IPS-15b (cell line): ENCODE data around the gene ALDH1A1.

Source experiments
- H3K27me3 ChIP-seq: one replicate; pipeline ENCODE4 v1.6.1; 2013; ENCODE audit warnings: low read length; ENCODE audit not compliant: control insufficient read depth, insufficient read depth
- H3K36me3 ChIP-seq: one replicate; pipeline ENCODE4 v1.6.1; 2013; ENCODE audit warnings: low read length; ENCODE audit not compliant: control insufficient read depth, insufficient read depth
- H3K4me1 ChIP-seq: one replicate; pipeline ENCODE4 v1.6.1; 2013; ENCODE audit warnings: mild to moderate bottlenecking, low read length; ENCODE audit not compliant: control insufficient read depth, insufficient read depth
- H3K4me3 ChIP-seq: one replicate; pipeline ENCODE4 v1.5.1; 2013; ENCODE audit warnings: low read depth, low read length
- H3K9ac ChIP-seq: one replicate; pipeline ENCODE4 v1.6.1; 2013; ENCODE audit warnings: low read depth, mild to moderate bottlenecking, low read length
- H3K9me3 ChIP-seq: one replicate; pipeline ENCODE4 v1.6.1; 2013; ENCODE audit warnings: mild to moderate bottlenecking, low read length; ENCODE audit not compliant: control insufficient read depth, insufficient read depth

The ALDH1A1 gene

DNA sequence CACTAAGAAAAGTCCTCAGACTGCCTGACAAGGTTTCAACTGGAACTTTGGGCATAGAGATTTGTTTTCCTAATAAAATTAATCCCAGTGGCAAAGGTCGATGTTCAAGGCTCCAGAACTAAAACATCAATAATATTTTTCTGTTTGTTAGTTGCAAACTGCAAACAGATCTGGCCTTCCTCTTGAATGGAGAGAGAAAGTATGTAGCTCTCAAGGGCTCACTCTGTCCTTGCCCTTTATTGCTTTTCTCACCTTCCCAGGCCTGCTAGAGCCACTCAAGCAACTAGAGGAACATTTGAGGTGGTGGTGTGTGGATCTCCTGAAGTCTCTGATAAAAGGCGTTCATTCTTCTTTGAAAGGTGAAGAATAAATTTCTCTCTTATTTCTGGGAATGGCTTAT lies 16.6 kb downstream of the ALDH1A1 start:
- Histone ChIP-seq H3K36me3 (no peaks in the 10 kb centered on the region), H3K27me3 (no peaks in the 10 kb centered on the region), H3K4me3 (no peak overlapping the region), H3K4me1 (no peaks in the 10 kb centered on the region), H3K9ac (no peak overlapping the region), H3K9me3 (no peaks in the 10 kb centered on the region)

GRCh38 chr9:72935595-72935994 lies 17.3 kb downstream of the ALDH1A1 start:
- Histone ChIP-seq H3K36me3 (no peaks in the 10 kb centered on the region), H3K4me1 (no peaks in the 10 kb centered on the region), H3K27me3 (no peaks in the 10 kb centered on the region), H3K4me3 (no peak overlapping the region), H3K9me3 (no peaks in the 10 kb centered on the region), H3K9ac (no peak overlapping the region)

- no peaks in the 10 kb centered on the region for H3K9me3 ChIP-seq
- H3K27me3 ChIP-seq: no peaks in the 10 kb centered on the region
- no peak overlapping the region for H3K9ac ChIP-seq
- no peak overlapping the region for H3K4me3 ChIP-seq
- no peaks in the 10 kb centered on the region for H3K4me1 ChIP-seq
- H3K36me3 ChIP-seq: no peaks in the 10 kb centered on the region
Measured at GRCh38 chr9:72933730-72934665, 18.9 kb downstream of the ALDH1A1 start.

- Histone ChIP-seq H3K4me3 (no peak overlapping the region), H3K9me3 (no peaks in the 10 kb centered on the region), H3K36me3 (no peaks in the 10 kb centered on the region), H3K27me3 (no peaks in the 10 kb centered on the region), H3K4me1 (no peaks in the 10 kb centered on the region), H3K9ac (no peak overlapping the region)
Measured at GRCh38 chr9:72932619-72933018, 20.2 kb downstream of the ALDH1A1 start.

GRCh38 chr9:72931897-72932296 lies 21.0 kb downstream of the ALDH1A1 start:
- no peaks in the 10 kb centered on the region for H3K27me3 ChIP-seq
- no peaks in the 10 kb centered on the region for H3K9me3 ChIP-seq
- no peaks in the 10 kb centered on the region for H3K4me1 ChIP-seq
- H3K36me3 ChIP-seq: no peaks in the 10 kb centered on the region
- H3K4me3 ChIP-seq: no peak overlapping the region
- no peak overlapping the region for H3K9ac ChIP-seq

- Histone ChIP-seq H3K9ac (no peak overlapping the region), H3K27me3 (no peaks in the 10 kb centered on the region), H3K36me3 (no peaks in the 10 kb centered on the region), H3K9me3 (no peaks in the 10 kb centered on the region), H3K4me3 (no peak overlapping the region), H3K4me1 (no peaks in the 10 kb centered on the region)
Measured at GRCh38 chr9:72931437-72931836, 21.4 kb downstream of the ALDH1A1 start.

DNA sequence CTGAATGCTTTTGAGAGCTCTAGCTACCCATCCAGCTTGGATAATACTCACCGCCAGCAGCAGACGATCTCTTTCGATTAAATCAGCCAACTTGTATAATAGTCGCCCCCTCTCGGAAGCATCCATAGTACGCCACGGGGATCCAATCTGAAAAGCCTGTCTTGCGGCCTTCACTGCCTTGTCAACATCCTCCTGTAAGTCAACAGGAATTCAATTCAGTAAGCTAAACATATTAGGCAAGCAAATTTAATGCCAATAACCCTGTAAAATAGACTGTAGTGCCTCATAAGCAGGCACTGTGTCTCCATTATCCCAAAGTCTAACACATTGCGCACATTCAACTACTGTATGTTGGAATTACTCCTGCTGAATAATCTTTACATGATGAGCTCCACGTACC lies 22.0 kb downstream of the ALDH1A1 start:
- Histone ChIP-seq H3K4me3 (no peak overlapping the region), H3K4me1 (no peaks in the 10 kb centered on the region), H3K36me3 (no peaks in the 10 kb centered on the region), H3K9me3 (no peaks in the 10 kb centered on the region), H3K9ac (no peak overlapping the region), H3K27me3 (no peaks in the 10 kb centered on the region)

DNA sequence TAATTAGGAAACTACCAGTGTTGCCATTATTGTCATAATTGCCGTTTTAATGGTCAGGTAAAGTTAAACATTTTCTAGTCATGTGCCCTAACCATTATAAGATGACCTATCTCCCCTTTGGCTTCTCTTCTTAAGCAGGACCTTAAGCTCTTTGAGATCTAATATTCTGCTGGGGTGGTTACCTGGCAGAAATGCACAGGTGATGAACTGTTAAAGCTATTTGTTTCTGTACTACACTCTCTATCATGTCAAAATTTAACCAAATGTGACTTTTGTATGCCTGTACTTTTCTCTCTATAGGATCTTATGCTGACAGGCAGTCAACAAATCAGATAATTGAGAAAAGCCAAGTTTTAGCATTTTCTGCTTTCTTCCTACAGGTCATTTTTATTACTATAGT lies 23.3 kb downstream of the ALDH1A1 start:
- no peak overlapping the region for H3K9ac ChIP-seq
- no peaks in the 10 kb centered on the region for H3K4me1 ChIP-seq
- H3K9me3 ChIP-seq: no peaks in the 10 kb centered on the region
- H3K36me3 ChIP-seq: no peaks in the 10 kb centered on the region
- no peak overlapping the region for H3K4me3 ChIP-seq
- H3K27me3 ChIP-seq: no peaks in the 10 kb centered on the region

DNA sequence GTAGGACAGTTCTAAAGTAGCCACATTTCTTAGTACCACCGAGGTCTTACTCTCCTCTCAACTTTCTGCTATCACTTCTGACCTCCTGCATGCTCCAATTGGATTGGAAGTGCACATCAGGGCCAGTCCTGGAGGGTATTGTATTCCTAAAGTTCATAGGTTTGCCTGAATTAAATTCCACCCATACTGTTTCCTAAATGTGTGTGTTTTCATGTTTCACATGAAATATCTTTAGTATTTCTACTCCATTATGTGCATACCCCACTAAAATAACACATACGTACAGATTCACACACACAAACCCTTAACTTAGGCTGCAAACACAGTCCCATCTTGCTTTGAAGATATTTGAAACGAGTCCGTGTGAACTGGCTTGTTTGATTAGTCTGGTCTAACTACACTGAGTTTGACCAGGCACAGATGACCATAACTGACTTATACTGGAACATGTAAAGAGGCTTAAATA lies 24.8 kb downstream of the ALDH1A1 start:
- H3K4me3 ChIP-seq: no peak overlapping the region
- H3K27me3 ChIP-seq: no peaks in the 10 kb centered on the region
- H3K9ac ChIP-seq: no peak overlapping the region
- no peaks in the 10 kb centered on the region for H3K36me3 ChIP-seq
- no peaks in the 10 kb centered on the region for H3K9me3 ChIP-seq
- H3K4me1 ChIP-seq: no peaks in the 10 kb centered on the region

DNA sequence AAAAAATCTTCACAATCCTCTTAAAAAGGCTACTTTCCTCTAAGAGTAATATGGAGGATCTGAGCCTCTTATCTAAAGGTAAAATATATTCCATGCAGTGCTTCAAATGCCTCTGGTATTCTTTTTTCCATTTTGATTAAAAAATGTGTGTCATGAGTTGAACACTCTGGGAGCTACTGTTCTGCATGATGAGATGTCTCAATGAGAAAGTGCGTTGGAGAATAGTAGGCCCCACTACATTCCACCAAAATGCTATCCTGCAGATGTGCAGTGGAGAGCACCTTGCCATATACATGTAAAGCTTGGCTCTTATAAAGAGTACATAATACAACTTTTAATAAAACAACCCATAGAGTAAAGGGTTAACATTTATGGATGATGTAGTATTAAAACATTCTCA lies 26.3 kb downstream of the ALDH1A1 start:
- no peaks in the 10 kb centered on the region for H3K9me3 ChIP-seq
- H3K4me1 ChIP-seq: no peaks in the 10 kb centered on the region
- H3K9ac ChIP-seq: no peak overlapping the region
- H3K4me3 ChIP-seq: no peak overlapping the region
- H3K36me3 ChIP-seq: no peaks in the 10 kb centered on the region
- no peaks in the 10 kb centered on the region for H3K27me3 ChIP-seq

DNA sequence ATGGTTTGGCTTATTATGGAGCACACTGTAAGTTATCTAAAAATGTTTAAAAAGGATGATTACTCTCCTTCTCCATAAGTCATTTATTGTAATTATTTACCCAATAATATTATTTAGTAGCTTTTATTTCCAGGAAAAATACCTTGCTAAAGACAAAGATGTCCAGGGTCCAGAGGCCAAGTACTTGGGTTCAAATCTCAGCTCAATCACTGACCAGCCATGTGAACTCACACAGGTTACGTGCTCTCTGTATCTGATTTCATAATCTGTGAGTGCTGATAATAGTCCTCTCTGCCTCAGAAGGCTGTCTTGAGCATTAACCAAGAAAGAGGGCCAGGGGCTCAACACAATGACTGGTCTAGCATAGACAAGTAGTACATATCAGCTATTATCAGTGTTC lies 27.0 kb downstream of the ALDH1A1 start:
- Histone ChIP-seq H3K36me3 (no peaks in the 10 kb centered on the region), H3K9ac (no peak overlapping the region), H3K4me3 (no peak overlapping the region), H3K4me1 (no peaks in the 10 kb centered on the region), H3K27me3 (no peaks in the 10 kb centered on the region), H3K9me3 (no peaks in the 10 kb centered on the region)

- Histone ChIP-seq H3K9ac (no peak overlapping the region), H3K9me3 (no peaks in the 10 kb centered on the region), H3K4me1 (no peaks in the 10 kb centered on the region), H3K36me3 (no peaks in the 10 kb centered on the region), H3K4me3 (no peak overlapping the region), H3K27me3 (no peaks in the 10 kb centered on the region)
Measured at GRCh38 chr9:72925126-72925789, 27.6 kb downstream of the ALDH1A1 start.
